Cerebellar cortex (tissue), 1 donor: ENCODE measurements around the gene PFN1.

ENCODE experiments used
- DNase-seq: peaks from one replicate; pipeline ENCODE4 v3.0.0-alpha.2; 2015; ENCODE audit warnings: low spot score

The PFN1 gene

GRCh38 chr17:4896332-4897197 is 51.8 kb downstream of the PFN1 start:
- no peak for DNase-seq

GRCh38 chr17:4895657-4896331 is 52.5 kb downstream of the PFN1 start:
- DNase-seq: no peak
